Lung microvascular endothelial cell (primary cell): Measurements from ENCODE around the gene CCDC126. TPM values are rescaled to one million over a fixed set of nuclear protein-coding genes. Genes with fewer than 3 reads are reported as not detected.
A peak's percentile ranks its signal among the peaks of the same experiment; 100 is the strongest.
"Not testable (repeated sequence)": the region's sequence is repeated elsewhere in the genome, so short reads cannot be mapped to it uniquely, and the experiment has no call there.

ENCODE experiments used
- DNase-seq, 2 donors: peaks; one replicate each; pipeline versions ENCODE4 v3.0.0 to v3.0.0-alpha.2; 2010; ENCODE audit warnings: low read depth in 2 of 2
- total RNA-seq: library from RNA; depleted of rRNA; stranded (reverse); fragments of >200 nt; gene quantifications from 2 replicates; pipeline ENCODE4 v1.2.1, GENCODE V29; 2014

The CCDC126 gene
- total RNA-seq, 1 donor from 2014 or later = 20.8 TPM

DNA sequence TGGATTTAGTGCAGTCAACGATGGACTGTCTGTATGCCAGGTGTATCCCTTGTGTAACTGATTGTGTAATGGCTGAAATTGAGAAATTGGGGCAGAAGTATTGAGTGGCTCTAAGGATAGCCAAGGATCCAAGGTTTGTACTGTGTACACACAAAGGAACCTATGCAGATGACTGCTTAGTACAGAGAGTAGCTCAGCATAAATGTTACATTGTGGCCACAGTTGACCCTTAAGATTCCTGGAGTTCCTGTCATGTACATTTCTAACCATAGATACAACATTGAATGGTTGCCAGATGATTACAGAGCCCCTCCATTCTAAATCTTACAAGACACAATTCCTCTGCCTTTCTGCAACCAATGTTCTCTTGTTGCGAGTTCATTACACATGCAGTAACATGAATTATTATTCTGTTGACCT is 25.3 kb downstream of the CCDC126 start:
- no peak for DNase-seq

DNA sequence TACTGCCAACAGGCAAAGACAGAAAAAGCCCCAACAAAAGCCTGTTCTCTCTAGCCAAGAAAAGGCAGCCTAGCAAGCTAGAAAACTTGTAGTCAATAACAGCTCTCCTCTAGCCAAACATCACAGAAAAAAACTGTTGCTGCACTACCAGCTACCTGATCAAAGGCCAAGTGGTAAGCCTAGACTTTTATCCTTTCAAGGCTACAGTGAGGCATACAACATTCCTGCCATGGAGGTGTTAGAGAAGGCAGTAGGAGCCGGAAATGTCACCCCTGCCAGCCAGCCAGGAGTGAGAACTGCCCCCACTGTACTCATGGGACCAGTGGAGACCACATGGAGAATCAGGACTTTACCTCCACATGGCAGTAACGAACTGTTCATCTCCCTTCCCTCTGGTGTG is 31.2 kb downstream of the CCDC126 start:
- DNase-seq = no peak

DNA sequence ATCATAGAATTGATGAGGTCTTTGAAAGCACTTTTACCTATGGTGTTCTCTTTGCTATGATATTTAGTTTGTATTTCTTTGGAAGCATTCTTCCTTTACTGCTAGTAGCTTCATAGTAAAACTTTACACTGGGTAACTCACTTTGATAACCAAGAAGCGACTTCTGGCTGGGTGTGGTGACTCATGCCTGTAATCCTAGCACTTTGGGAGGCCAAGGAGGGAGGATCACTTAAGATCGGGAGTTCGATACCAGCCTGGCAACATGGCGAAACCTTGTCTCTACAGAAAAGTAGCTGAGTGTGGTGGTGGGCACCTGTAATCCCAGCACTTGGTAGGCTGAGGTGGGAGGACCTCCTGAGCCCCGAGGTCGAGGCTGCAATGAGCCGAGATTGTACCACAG is 36.2 kb downstream of the CCDC126 start:
- DNase-seq = no peak

- no peak for DNase-seq
These were observed 48.6 kb downstream of the CCDC126 start for GRCh38 chr7:23645822-23646221.

GRCh38 chr7:23653942-23654341 is 56.8 kb downstream of the CCDC126 start:
- DNase-seq = no peak

DNA sequence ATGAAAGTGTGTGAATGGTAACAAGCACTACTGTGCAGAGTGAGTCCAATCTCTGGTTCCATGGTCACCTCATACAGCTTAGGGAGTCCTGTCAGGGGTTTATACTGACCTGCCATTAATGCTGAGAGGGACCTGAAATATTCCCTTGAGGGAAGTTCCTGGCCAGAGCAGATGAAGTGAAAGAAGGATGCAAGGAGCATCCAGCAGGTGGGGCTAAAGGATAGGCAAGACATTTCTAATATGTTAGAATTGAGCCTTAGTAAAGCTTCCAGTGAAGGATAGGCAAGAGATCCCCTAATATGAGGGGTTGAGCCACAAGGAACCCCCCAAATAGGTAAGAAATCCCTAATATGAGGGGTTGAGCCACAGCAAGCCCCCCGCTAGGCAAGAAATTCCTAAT is 57.3 kb downstream of the CCDC126 start:
- DNase-seq = peak; percentile 34 to 42

GRCh38 chr7:23655433-23655832 is 58.3 kb downstream of the CCDC126 start:
- DNase-seq = no peak

DNA sequence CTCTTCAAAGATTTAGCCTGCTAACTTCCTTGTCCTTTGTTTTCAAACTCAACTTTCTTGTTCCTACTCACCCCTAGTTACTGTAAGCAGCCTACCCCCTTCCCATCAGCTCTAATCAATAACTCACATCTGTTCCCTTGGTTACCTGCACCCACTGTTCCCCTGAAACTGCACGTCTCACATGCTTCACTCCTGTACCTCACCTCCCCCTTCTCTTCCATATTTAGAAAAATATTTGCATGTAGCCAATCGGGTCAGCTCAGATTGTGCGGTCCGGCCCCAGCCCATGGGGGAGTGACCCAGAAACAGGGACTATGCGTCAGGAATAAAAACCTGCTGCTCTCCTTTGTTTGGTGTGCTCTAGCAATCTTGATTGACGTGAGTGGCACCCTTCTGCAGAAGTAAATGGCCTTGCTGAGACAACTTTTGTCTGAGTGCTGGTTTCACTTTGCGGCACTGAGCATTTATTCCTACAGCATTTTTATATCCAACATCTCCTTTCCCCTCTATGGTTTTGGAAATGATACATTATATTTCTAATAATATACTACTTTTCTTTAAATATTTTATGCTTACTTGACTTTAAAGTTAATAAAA is 61.7 kb downstream of the CCDC126 start:
- DNase-seq = no peak

GRCh38 chr7:23661385-23661784 is 64.2 kb downstream of the CCDC126 start:
- no peak for DNase-seq

DNA sequence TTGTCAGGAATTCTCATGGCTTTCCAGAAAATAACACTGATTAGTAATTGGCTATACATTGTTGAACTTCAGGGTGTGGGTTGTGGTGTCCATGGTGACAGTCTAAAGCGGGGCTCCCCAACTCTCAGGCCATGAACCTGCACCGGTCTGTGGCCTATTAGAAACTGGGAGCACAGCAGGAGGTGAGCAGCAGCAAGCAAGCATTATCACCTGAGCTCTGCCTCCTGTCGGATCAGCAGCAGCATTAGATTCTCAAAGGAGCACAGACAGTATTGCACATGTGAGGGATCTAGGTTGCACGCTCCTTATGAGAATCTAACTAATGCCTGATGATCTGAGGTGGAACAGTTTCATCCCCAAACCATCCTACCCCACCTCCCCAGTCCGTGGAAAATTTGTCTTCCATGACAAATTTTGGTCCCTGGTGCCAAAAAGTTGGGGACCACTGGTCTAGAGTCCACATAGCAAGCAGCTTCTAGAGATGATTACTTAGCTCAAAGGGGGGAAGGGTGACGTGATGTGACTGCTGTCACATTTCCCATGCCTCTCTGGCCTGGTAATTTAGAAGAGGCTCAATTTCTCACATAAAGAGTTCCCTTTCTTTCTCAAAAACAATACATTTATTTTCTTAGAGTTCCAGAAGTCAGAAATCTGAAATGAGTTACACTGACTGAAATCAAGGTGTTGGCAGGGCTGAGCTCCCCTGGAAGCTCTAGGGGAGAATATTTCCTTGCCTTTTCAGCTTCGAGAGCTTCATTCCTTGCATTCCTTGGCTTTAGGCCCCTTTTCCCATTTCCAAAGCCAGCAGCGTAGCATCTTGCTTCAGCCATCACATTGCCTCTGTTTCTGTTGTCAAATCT is 65.2 kb downstream of the CCDC126 start:
- no peak for DNase-seq

GRCh38 chr7:23662984-23663313 is 65.8 kb downstream of the CCDC126 start:
- no peak for DNase-seq

GRCh38 chr7:23664122-23664521 is 66.9 kb downstream of the CCDC126 start:
- no peak for DNase-seq

GRCh38 chr7:23672033-23672432 is 74.9 kb downstream of the CCDC126 start:
- DNase-seq = no peak

DNA sequence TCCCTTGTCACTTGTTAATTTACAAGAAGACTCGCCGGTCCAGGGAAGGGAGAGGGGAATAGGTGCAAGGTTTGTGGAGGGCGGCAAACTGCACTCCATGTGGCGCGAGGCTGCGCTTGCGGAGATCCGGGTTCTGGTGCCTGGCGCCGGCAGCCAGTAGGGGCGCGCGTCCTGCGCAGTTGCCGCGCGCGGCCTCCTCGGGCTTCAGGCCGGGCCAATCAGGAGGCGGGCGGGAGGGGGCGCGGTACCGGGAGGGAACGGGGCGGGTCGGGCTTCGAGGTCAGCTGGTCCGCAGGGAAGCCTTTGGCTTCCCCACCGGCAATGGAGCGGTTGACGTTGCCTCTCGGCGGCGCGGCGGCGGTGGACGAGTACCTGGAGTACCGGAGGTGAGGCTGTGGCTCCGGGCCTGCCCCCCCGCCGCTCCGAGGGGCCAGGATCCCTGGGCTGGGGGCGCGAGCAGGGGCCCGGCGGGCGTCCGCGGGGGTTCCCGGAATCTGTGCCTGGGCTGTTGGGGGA is 82.8 kb downstream of the CCDC126 start, which contains the start of gene FAM221A:
TSS of gene FAM221A (plus strand) at position 302 of the 516 bp plus-strand sequence. CDS start at position 322, 20 bp downstream.
- peak; percentile 88 to 89 for DNase-seq

DNA sequence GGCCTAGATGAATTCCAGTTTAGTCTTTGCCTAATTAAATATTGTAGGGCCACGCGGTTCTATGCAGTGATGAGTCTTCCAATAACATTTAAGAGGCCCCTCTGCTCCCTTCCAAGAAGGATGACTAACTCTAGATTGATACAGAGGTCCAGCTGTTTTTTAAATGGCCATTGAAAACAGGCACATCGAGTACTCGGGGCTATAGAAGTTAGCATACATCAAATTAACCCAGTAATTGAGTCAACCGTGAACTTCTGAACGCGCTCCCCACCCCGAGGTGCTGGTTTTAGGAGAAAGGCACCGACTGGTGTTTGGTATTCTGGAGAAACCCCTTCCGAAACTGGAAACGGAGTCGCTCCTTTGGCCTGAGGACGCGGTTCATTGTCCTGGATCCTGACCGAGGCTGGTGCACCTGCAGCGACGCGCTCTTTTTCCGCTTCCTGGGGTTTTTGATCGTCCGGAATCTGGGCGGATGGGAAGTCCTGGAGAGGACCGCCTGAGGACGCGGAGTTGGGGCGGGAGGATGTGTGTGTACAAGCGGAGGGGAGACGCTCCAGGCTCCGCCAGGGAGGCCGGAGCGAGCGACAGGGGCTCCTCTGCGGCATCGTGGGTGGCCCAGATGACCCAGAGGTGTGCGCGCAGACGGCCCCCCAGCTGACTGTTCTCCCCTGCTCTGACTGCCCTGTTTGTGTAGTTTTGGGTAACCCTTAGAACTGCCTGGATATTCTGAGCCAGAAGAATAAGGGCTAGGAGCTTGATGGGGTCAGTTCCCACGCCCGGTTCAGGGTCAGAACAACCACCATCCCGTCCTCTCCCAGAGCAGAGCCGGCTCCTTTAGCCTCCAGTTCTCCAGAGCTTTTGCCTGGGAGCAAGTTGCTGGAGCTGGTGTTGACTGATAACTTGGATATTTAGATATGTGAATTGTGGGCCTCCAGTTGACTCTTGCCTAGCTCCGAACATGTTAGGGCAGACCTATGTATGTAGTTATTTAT is 83.5 kb downstream of the CCDC126 start:
- DNase-seq = peak; percentile 71 to 77

DNA sequence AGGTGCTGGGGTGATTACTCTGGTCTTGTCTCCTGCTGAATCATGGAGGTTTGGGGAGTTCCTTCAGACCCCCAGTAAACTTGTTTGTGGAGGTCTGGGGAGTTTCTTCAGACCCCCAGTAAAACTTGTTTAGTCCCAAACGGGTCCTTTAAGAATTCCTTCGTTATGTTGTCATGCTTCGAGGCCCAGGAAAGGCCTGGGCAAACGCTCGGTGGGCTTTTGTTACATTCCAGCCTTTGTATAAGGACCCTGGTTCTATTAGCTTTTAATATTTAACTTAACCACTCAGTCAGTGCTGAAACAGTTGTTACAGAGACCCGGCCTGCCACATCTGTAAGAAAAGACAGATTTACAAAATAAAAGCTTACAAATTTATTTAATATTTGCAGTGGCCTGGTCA is 86.9 kb downstream of the CCDC126 start:
- DNase-seq = not testable (repeated sequence)

GRCh38 chr7:23685731-23686130 is 88.5 kb downstream of the CCDC126 start:
- DNase-seq = peak in 1 of 2 donors; percentile 3

- no peak for DNase-seq
These were observed 89.8 kb downstream of the CCDC126 start for GRCh38 chr7:23687011-23687410.

DNA sequence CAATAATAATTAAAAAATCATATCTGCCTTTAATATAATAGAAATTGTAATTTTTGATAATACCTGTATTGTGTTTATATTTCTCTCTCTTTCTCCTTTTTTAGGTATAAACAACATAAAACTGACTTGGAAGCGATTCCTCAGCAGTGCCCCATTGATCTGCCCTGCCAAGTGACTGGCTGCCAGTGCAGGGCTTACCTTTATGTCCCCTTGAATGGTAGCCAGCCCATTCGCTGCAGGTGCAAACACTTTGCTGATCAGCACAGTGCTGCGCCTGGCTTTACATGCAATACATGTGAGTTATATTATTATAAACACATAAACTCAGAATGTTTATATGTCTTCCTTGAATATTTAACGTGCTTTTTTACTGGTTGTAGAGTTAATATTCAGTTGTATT is 92.0 kb downstream of the CCDC126 start:
- DNase-seq = no peak

DNA sequence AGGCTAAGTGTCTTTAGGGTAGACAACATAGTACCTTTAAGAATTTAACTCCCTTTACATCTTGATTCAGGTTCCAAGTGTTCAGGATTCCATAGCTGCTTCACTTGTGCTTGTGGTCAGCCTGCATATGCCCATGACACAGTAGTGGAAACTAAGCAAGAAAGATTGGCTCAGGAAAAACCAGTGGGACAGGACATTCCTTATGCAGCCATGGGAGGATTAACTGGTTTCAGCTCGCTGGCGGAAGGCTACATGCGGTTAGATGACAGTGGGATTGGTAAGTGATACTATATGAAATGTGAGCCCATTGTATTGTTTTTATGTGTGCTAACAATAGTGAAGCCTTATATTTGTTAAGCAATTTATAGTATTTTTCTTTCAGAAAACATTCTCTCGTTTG is 94.1 kb downstream of the CCDC126 start:
- DNase-seq = no peak

GRCh38 chr7:23693224-23693623 is 96.0 kb downstream of the CCDC126 start:
- DNase-seq = no peak
